Measurements from ENCODE around the gene TSPAN17.

Gene TSPAN17

DNA sequence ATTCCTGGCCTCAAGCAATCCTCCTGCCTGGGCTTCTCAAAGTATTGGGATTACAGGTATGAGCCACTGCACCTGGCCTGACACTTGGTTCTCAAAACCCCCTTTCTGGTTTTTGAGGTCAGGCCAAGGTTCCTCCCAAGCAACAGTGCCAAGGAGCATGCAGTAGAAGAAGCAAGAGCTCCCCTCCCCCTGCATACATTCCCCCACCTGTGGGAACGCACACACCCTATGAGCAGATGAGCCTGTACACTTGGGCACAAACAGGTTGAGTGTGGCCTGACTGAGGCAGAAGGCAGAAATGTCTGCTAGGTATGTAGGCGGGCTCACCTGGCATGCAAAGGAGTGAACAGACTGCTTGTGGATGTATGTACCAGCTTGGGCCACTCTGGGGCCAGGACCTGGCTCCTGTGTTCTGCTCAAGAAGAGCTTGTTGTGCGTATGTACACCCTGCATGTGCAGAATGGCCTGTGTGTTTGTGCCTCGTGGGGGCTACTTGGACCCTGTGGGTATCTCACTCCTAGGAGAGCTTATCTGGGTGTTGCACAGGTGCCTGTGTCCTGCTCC lies 39.1 kb upstream of the TSPAN17 start:
- Histone ChIP-seq H3K27me3 (no peaks in the 10 kb centered on the region), H3K36me3 (no peaks in the 10 kb centered on the region), H3K9me3 (no peaks in the 10 kb centered on the region), H3K4me3 (ENCODE audit: low read depth, low read length) (no peak overlapping the region), H3K4me1 (peaks cover 11% of the 10 kb centered on the region)
- TF ChIP-seq, protein P1, sequence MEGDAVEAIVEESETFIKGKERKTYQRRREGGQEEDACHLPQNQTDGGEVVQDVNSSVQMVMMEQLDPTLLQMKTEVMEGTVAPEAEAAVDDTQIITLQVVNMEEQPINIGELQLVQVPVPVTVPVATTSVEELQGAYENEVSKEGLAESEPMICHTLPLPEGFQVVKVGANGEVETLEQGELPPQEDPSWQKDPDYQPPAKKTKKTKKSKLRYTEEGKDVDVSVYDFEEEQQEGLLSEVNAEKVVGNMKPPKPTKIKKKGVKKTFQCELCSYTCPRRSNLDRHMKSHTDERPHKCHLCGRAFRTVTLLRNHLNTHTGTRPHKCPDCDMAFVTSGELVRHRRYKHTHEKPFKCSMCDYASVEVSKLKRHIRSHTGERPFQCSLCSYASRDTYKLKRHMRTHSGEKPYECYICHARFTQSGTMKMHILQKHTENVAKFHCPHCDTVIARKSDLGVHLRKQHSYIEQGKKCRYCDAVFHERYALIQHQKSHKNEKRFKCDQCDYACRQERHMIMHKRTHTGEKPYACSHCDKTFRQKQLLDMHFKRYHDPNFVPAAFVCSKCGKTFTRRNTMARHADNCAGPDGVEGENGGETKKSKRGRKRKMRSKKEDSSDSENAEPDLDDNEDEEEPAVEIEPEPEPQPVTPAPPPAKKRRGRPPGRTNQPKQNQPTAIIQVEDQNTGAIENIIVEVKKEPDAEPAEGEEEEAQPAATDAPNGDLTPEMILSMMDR (IDR thresholded peaks at IDR 0.05; ENCODE audit: low read depth, low read length): no peak
- no peak for DNase-seq

- H3K4me1 ChIP-seq: peaks cover 17% of the 10 kb centered on the region
- H3K27me3 ChIP-seq: no peaks in the 10 kb centered on the region
- peak overlapping the region; percentile 77 for H3K4me3 ChIP-seq (ENCODE audit: low read depth, low read length)
- DNase-seq: peak; percentile 62
- TF ChIP-seq, protein P1 (IDR thresholded peaks at IDR 0.05; ENCODE audit: low read depth, low read length): no peak
- no peaks in the 10 kb centered on the region for H3K9me3 ChIP-seq
- H3K36me3 ChIP-seq: no peaks in the 10 kb centered on the region
Observed at GRCh38 chr5:176608937-176609723, 38.2 kb upstream of the TSPAN17 start.

DNA sequence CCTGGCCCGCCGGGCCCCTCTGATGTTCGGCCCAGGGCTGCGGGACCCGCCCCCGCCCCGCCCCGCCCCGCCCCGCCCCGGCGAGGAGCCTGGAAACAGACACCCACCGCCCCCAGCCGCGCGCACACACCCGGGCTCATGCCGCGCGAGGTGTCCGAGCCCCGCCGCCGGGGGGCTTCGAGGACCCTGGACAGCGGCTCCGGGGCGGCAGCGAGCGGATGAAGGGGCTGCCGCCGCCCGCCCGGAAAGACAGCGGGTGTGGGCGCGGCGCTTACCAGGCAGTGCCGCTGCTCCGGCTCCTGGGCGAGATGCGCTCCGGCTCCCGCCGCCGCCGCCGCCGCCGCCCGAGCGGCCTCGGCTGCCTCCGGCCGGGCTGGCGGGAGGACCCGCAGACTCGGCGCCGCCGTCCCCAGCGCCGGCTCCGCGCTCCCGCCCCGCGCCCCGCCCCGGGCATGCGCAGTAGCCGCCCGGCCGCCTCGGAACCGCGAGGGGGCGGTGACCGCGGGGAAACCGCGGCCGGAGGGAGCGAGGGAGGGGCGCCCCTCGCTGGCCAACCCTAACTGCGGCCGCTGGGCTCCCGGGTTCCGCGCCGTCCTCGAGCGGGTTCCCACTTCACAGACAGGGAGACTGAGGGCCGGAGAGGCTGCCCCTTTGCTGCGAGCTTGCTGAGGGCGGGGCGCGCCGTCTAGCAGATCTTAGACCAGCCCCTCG lies 37.4 kb upstream of the TSPAN17 start, which contains the start of gene GPRIN1:
GPRIN1 (minus strand) TSS at position 433 of the 711 bp plus-strand sequence. CDS start 10,322 bp downstream, outside the sequence.
- TF ChIP-seq, protein P1 (IDR thresholded peaks at IDR 0.05; ENCODE audit: low read depth, low read length): peak; percentile 37
- peak; percentile 86 for DNase-seq
- peaks cover 19% of the 10 kb centered on the region for H3K4me1 ChIP-seq

DNA sequence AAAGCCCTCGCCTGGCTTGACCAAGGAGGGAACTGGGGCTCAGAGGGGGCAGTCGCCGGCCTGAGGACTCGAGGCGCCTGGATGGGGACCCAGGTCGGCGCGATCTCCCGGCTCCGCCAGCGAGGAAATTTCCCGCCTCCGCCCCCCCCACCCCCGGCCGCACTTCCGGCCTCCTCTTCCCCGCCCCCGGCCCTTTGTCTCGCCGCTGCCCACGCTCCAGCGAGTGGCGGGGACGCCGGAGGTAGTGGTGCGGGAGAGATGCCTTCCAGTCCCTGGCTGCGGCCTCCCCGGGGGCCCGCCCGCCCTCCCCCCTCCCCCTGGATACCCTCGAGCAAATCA lies 36.9 kb upstream of the TSPAN17 start:
- peak overlapping the region; percentile 68 for H3K4me3 ChIP-seq (ENCODE audit: low read depth, low read length)
- TF ChIP-seq, protein P1 (IDR thresholded peaks at IDR 0.05; ENCODE audit: low read depth, low read length): no peak
- no peaks in the 10 kb centered on the region for H3K9me3 ChIP-seq
- peak; percentile 57 for DNase-seq
- no peaks in the 10 kb centered on the region for H3K27me3 ChIP-seq
- H3K4me1 ChIP-seq: peaks cover 19% of the 10 kb centered on the region
- no peaks in the 10 kb centered on the region for H3K36me3 ChIP-seq

More for the DNA sequence above, 37.4 kb upstream of the TSPAN17 start, which contains the start of gene GPRIN1:
- H3K27me3 ChIP-seq: no peaks in the 10 kb centered on the region
- H3K9me3 ChIP-seq: no peaks in the 10 kb centered on the region
- peak within 1 kb of the TSS; percentile 77 for H3K4me3 ChIP-seq (ENCODE audit: low read depth, low read length)
- H3K36me3 ChIP-seq: no peaks in the 10 kb centered on the region

- H3K9me3 ChIP-seq: no peaks in the 10 kb centered on the region
- H3K4me1 ChIP-seq: peaks cover 13% of the 10 kb centered on the region
- no peaks in the 10 kb centered on the region for H3K36me3 ChIP-seq
- TF ChIP-seq, protein P1 (IDR thresholded peaks at IDR 0.05; ENCODE audit: low read depth, low read length): no peak
- no peaks in the 10 kb centered on the region for H3K27me3 ChIP-seq
- DNase-seq: no peak
- H3K4me3 ChIP-seq (ENCODE audit: low read depth, low read length): no peak overlapping the region
Observed at GRCh38 chr5:176611435-176611834, 35.8 kb upstream of the TSPAN17 start.

Data from BE2C (cell line).